ENCODE results near the gene TRIM13. TPM values are rescaled to one million over a fixed set of nuclear protein-coding genes. Genes with fewer than 3 reads are reported as not detected.
"Not testable (repeated sequence)": the region's sequence is repeated elsewhere in the genome, so short reads cannot be mapped to it uniquely, and the experiment has no call there.

TRIM13 gene
- total RNA-seq (2014; rRNA removed; shearing (Covaris generic)): 15.7 and 19.0 TPM in 2 replicates

DNA sequence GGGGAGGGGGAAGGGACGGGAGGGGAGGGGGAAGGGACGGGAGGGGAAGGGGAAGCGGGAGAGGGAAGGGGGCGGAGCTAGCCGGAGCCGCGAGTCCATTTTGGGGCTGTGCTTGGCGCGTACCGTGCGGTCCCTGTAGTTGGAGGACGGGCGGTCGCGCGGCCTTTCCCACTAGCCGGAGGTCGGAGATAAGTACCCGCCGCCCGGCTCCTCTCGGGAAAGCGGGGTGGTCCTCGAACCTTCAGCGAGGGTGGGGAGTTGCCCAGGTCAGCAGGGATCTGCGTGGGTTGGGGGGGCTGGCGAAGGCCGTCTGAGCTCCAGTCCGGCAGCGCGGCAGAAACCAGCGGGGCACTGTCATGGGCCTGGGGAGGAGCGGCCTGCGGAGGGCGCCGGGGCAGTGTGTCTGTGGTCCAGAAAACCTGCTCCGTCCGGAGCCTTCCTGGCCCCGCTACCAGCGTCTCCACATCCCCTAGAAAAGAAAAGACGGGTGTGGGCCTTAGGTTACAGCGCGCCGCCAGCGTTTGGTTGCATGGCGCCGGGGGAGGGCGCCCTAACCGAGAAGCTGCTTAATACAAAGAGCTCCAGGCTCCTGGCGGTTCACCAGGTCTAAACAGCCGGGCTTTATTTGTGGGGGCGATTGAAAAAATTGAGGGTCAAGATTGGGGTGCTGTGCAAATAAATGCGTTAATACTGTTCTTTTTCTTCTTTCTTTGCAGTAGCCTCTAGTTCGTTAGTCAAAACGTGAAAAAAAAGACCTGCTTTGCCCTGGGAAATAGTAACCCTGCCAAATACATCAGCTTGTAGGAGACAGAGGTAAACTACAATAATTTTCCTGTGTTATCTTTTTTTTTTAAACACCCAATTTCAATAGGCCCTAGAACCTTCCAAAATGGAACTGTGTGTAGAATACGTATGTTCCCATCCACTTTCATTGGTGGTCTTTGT lies at the start of gene TRIM13:
Gene TRIM13, plus strand, starts transcription at position 92 of the 945 bp plus-strand sequence. CDS start 14,899 bp downstream, outside the sequence.
- H3K9me3 ChIP-seq (replicated peaks): no peaks in the 10 kb centered on the region
- H3K4me1 ChIP-seq (replicated peaks): peaks cover 14% of the 10 kb centered on the region
- no peaks in the 10 kb centered on the region for H3K27me3 ChIP-seq (replicated peaks)
- peak within 1 kb of the TSS; percentile 99 for H3K27ac ChIP-seq
- DNase-seq (ENCODE audit: low read depth in 1 of 2, low spot score in 2 of 2): peak; percentile 82 to 93
- H3K4me3 ChIP-seq: peak within 1 kb of the TSS; percentile 79
- H3K36me3 ChIP-seq: peaks cover 51% of the 10 kb centered on the region

DNA sequence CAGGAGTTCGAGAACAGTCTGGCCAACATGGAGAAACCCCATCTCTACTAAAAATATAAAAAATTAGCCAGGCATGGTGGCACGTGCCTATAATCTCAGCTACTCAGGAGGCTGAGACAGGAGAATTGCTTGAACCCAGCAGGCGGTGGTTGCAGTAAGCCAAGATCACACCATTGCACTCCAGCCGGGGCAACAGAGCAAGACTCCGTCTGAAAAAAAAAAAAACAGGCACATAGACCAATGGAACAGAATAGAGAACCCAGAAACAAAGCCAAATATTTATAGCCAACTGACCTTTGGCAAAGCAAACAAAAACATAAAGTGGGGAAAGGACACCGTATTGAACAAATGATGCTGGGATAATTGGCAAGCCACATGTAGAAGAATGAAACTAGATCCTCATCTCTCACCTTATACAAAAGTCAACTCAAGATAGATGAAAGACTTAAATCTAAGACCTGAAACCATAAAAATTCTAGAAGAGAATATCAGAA lies 48.0 kb upstream of the TRIM13 start:
- not testable (repeated sequence) for H3K27me3 ChIP-seq (replicated peaks); H3K4me3 ChIP-seq; DNase-seq (ENCODE audit: low read depth in 1 of 2, low spot score in 2 of 2); H3K27ac ChIP-seq; H3K36me3 ChIP-seq; H3K4me1 ChIP-seq (replicated peaks); H3K9me3 ChIP-seq (replicated peaks)

GRCh38 chr13:49951754-49952535 lies 44.9 kb upstream of the TRIM13 start:
- Histone ChIP-seq H3K27me3 (replicated peaks) (no peaks in the 10 kb centered on the region), H3K4me1 (replicated peaks) (no peaks in the 10 kb centered on the region), H3K9me3 (replicated peaks) (no peaks in the 10 kb centered on the region), H3K4me3 (no peak overlapping the region), H3K27ac (no peak overlapping the region), H3K36me3 (no peaks in the 10 kb centered on the region)
- DNase-seq (ENCODE audit: low read depth in 1 of 2, low spot score in 2 of 2): no peak

- Histone ChIP-seq H3K4me1 (replicated peaks) (no peaks in the 10 kb centered on the region), H3K4me3 (no peak overlapping the region), H3K27me3 (replicated peaks) (no peaks in the 10 kb centered on the region), H3K9me3 (replicated peaks) (no peaks in the 10 kb centered on the region), H3K36me3 (no peaks in the 10 kb centered on the region), H3K27ac (no peak overlapping the region)
- DNase-seq (ENCODE audit: low read depth in 1 of 2, low spot score in 2 of 2): no peak
These were observed 43.3 kb upstream of the TRIM13 start for GRCh38 chr13:49953560-49953959.

DNA sequence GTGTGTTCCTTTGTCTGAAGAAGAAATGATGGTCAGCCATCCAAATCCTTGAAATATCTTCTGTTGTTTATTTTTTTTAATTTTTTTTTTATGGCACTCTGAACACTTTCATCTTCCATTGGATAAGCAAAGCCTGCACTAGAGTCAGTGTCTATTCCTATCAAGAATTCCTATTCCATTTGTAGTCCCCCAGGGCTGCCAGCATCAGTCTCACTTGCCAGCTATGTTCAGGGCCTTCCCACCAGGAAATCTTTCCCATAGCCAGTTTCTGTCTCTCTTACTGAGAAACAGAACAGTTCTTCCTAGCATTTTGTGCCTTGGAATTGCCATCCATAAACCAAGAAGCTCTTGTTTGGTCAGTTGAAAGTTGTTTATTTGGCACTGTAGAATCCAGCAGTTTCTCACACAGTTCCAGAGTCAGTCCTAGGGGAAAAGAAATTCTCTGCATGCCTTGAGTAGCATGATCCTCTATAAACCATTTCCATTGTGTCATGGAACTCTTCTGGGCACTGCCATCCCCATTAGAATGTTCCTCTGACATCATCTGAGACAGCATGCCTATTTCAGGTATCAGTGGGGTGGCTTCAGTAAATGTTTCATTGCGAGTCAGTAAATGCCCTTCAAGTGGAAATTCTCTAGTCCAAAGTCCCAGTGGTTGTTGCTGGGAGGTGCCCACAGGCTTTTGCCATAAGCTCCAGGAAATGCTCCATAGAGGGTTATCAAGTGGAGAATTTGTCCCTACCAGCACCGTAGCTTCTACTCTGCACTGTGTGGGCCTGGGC lies 42.0 kb upstream of the TRIM13 start:
- Histone ChIP-seq H3K36me3 (no peaks in the 10 kb centered on the region), H3K4me3 (no peak overlapping the region), H3K4me1 (replicated peaks) (no peaks in the 10 kb centered on the region), H3K27me3 (replicated peaks) (no peaks in the 10 kb centered on the region), H3K9me3 (replicated peaks) (no peaks in the 10 kb centered on the region), H3K27ac (no peak overlapping the region)
- no peak for DNase-seq (ENCODE audit: low read depth in 1 of 2, low spot score in 2 of 2)

- DNase-seq (ENCODE audit: low read depth in 1 of 2, low spot score in 2 of 2): no peak
- Histone ChIP-seq H3K4me1 (replicated peaks) (no peaks in the 10 kb centered on the region), H3K27ac (no peak overlapping the region), H3K36me3 (no peaks in the 10 kb centered on the region), H3K9me3 (replicated peaks) (no peaks in the 10 kb centered on the region), H3K4me3 (no peak overlapping the region), H3K27me3 (replicated peaks) (no peaks in the 10 kb centered on the region)
These were observed 40.7 kb upstream of the TRIM13 start for GRCh38 chr13:49956131-49956530.

DNA sequence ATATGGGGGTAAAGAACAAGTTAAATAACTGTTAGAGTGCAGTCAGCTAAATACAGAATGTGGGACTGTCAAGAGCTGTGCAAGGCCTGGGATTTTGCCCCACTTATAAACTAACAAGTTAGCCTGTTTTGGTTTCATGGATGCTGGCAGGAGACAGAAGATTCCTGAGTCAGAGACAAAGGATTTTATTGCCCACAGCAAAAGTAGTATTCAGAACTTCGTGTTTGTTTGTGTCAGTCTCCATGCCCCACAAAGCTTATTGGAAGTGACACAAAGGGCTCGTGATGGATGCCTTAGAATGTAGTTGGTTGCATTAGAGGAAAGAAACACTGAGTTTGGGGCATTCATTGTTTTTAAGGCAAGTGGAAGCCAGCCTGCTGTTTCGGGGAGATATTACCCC lies 38.5 kb upstream of the TRIM13 start:
- no peak overlapping the region for H3K27ac ChIP-seq
- no peak overlapping the region for H3K4me3 ChIP-seq
- H3K36me3 ChIP-seq: no peaks in the 10 kb centered on the region
- DNase-seq (ENCODE audit: low read depth in 1 of 2, low spot score in 2 of 2): no peak
- H3K4me1 ChIP-seq (replicated peaks): no peaks in the 10 kb centered on the region
- H3K9me3 ChIP-seq (replicated peaks): no peaks in the 10 kb centered on the region
- no peaks in the 10 kb centered on the region for H3K27me3 ChIP-seq (replicated peaks)

DNA sequence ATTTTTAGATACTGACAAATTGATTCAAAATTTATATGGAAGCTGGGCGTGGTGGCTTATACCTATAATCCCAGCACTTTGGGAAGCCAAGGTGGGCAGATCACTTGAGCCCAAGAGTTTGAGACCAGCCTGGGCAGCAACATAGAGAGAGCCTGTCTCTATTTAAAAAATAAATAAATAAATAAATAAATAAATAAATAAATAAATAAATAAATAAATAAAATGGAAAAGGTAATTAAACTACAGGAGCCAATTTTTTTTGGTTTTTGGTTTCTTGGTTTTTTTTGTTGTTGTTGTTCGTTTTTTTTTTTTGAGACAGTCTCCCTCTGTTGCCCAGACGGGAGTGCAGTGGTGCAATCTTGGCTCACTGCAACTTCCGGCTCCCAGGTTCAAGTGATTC lies 29.4 kb upstream of the TRIM13 start:
- Histone ChIP-seq H3K27ac (no peak overlapping the region), H3K4me3 (no peak overlapping the region), H3K9me3 (replicated peaks) (no peaks in the 10 kb centered on the region), H3K36me3 (no peaks in the 10 kb centered on the region), H3K4me1 (replicated peaks) (no peaks in the 10 kb centered on the region), H3K27me3 (replicated peaks) (no peaks in the 10 kb centered on the region)
- no peak for DNase-seq (ENCODE audit: low read depth in 1 of 2, low spot score in 2 of 2)

DNA sequence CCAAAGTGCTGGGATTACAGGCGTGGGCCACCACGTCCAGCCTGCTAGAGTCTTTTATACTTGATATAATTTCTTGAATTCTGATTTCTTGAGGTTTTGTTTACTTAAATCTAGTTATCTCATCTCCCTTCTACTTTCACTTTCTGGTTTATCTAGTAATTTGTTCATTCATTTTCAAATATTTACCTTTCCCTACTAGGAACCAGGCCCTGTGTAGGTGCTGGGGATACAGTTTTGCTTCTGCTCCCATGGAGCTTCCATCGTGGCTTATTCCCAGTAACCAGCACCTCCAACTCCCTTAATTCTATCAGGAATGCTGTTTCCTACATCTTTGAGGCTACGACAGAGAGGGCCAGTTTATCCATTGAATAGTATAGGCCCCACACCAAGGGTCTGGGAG lies 24.1 kb upstream of the TRIM13 start:
- no peak for DNase-seq (ENCODE audit: low read depth in 1 of 2, low spot score in 2 of 2)
- Histone ChIP-seq H3K9me3 (replicated peaks) (no peaks in the 10 kb centered on the region), H3K27ac (no peak overlapping the region), H3K4me1 (replicated peaks) (peaks cover 7% of the 10 kb centered on the region), H3K27me3 (replicated peaks) (no peaks in the 10 kb centered on the region), H3K36me3 (no peaks in the 10 kb centered on the region), H3K4me3 (no peak overlapping the region)

DNA sequence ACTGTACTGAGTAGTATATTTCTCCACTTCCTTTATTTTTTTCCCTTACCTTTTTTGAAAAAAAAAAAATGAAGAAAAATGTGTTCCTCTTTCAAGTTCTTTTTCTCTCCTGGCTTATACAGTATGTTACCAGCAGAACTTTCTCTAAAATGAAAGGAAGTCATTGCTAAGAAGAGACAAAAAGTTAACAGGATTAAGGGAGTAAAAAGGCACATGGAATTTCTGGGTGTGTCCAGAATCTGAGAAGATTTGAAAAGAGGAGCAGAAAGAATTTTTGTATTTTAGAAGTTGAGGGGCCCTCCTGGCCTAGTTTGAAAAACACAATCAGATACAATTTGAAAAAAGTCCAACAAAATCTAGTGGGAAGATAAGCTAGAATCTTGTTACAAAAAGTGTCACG lies 21.0 kb upstream of the TRIM13 start:
- Histone ChIP-seq H3K4me1 (replicated peaks) (peaks cover 7% of the 10 kb centered on the region), H3K27me3 (replicated peaks) (no peaks in the 10 kb centered on the region), H3K36me3 (no peaks in the 10 kb centered on the region), H3K9me3 (replicated peaks) (no peaks in the 10 kb centered on the region), H3K4me3 (no peak overlapping the region), H3K27ac (no peak overlapping the region)
- DNase-seq (ENCODE audit: low read depth in 1 of 2, low spot score in 2 of 2): no peak

DNA sequence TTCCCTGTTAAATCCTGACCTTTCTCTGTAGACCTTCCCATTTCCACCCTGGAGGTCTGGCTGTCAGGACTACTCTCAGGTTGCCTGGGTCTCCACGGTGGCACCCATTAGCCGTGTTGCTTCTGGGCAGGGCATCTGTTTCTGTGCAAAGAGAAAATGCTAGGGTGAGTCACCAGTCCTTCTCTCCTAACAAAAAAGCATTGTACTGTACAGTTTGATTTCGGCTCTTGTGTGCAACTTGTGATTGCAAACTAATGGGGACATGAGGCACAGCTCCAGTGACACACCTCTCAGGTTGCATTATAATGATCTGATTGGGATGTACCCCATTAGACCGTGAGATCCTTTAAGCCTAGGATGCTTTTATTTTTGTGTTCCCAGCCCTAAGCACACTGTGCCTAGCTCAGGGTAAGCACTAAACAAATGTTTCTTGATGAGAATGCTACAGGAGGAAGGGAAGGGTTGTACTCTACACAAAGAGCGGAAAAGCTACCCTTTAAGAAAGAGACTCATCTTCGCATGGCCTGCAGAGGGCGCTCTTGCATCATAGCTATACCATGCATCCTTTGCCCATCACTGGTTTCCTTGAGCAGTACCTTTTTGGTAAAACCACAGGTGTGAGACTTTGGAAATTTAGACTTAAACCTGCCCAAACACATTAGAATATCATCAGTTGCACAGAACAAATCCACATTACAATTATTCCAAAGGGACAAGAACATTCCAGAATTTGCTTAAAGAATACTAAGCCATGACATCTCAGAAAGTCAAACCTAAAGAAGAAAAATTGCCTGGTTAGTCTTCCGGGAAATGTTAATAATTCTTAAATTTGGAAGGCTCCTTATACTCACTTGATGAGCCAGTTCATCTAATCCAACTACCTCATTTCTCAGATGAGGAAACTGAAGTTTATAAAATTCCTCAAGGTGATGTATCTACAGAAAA lies 20.3 kb upstream of the TRIM13 start:
- no peaks in the 10 kb centered on the region for H3K36me3 ChIP-seq
- no peaks in the 10 kb centered on the region for H3K27me3 ChIP-seq (replicated peaks)
- H3K27ac ChIP-seq: peak overlapping the region; percentile 32; the same call in 1 of the 2 replicates
- peak; percentile 43 to 46 for DNase-seq (ENCODE audit: low read depth in 1 of 2, low spot score in 2 of 2)
- H3K4me1 ChIP-seq (replicated peaks): peaks cover 7% of the 10 kb centered on the region
- no peak overlapping the region for H3K4me3 ChIP-seq
- no peaks in the 10 kb centered on the region for H3K9me3 ChIP-seq (replicated peaks)

GRCh38 chr13:49977992-49978391 lies 18.9 kb upstream of the TRIM13 start:
- Histone ChIP-seq H3K4me1 (replicated peaks) (peaks cover 7% of the 10 kb centered on the region), H3K27me3 (replicated peaks) (no peaks in the 10 kb centered on the region)

More at GRCh38 chr13:49977992-49978391, 18.9 kb upstream of the TRIM13 start:
- no peaks in the 10 kb centered on the region for H3K36me3 ChIP-seq
- no peak overlapping the region for H3K27ac ChIP-seq
- no peaks in the 10 kb centered on the region for H3K9me3 ChIP-seq (replicated peaks)
- no peak for DNase-seq (ENCODE audit: low read depth in 1 of 2, low spot score in 2 of 2)
- H3K4me3 ChIP-seq: no peak overlapping the region

Measured in SJSA1 (cell line).